ENCODE measurements around the gene OBP2B. TPM values are rescaled to one million over a fixed set of nuclear protein-coding genes. Genes with fewer than 3 reads are reported as not detected.

OBP2B gene
- total and polyA plus RNA-seq, 2 experiments from 2014 or later, result not detected

DNA sequence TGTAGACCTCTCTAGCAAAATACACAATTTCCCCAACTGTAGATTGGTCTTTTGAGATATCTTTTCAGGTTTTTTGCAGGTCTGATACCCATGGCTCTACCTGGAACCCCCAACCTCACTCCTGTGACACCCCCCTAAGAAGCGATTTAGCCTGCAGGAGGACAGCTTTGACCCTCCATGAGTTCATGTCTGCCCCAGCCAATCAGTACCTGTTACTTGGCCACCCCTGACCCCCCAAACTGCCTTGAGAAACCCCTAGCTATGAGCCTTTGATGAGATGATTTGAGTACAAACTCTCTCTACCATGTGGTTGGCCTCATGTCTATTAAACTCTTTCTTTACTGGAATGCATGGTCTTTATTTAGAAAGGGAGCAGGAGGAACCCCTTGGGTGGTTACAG lies 40.3 kb upstream of the OBP2B start:
- DNase-seq (ENCODE audit: low spot score) (no peak), ATAC-seq (no peak)
- H3K9me2 ChIP-seq (ENCODE audit: insufficient read depth), result no peaks in the 10 kb centered on the region
- no peak overlapping the region for H3K4me2 ChIP-seq
- Mint-ChIP-seq H3K27me3 (ENCODE audit: insufficient read depth, low read depth, poor library complexity) (peaks cover 10% of the 10 kb centered on the region), H3K27ac (no peak overlapping the region), H3K4me1 (peaks cover 9% of the 10 kb centered on the region), H3K4me3 (no peak overlapping the region), H3K36me3 (ENCODE audit: low read depth) (no peaks in the 10 kb centered on the region), H3K9me3 (no peaks in the 10 kb centered on the region)
- H3K79me2 ChIP-seq (replicated peaks; ENCODE audit: insufficient read depth), result no peaks in the 10 kb centered on the region
- no peak overlapping the region for H3K4me3 ChIP-seq
- TF ChIP-seq, protein P1, sequence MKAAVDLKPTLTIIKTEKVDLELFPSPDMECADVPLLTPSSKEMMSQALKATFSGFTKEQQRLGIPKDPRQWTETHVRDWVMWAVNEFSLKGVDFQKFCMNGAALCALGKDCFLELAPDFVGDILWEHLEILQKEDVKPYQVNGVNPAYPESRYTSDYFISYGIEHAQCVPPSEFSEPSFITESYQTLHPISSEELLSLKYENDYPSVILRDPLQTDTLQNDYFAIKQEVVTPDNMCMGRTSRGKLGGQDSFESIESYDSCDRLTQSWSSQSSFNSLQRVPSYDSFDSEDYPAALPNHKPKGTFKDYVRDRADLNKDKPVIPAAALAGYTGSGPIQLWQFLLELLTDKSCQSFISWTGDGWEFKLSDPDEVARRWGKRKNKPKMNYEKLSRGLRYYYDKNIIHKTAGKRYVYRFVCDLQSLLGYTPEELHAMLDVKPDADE (IDR thresholded peaks at IDR 0.05), result no peak
- TF ChIP-seq, protein P2, sequence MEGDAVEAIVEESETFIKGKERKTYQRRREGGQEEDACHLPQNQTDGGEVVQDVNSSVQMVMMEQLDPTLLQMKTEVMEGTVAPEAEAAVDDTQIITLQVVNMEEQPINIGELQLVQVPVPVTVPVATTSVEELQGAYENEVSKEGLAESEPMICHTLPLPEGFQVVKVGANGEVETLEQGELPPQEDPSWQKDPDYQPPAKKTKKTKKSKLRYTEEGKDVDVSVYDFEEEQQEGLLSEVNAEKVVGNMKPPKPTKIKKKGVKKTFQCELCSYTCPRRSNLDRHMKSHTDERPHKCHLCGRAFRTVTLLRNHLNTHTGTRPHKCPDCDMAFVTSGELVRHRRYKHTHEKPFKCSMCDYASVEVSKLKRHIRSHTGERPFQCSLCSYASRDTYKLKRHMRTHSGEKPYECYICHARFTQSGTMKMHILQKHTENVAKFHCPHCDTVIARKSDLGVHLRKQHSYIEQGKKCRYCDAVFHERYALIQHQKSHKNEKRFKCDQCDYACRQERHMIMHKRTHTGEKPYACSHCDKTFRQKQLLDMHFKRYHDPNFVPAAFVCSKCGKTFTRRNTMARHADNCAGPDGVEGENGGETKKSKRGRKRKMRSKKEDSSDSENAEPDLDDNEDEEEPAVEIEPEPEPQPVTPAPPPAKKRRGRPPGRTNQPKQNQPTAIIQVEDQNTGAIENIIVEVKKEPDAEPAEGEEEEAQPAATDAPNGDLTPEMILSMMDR (conservative IDR thresholded peaks at IDR 0.05; ENCODE audit: low read depth in 2 of 2), result no peak
- TF ChIP-seq, protein P3, sequence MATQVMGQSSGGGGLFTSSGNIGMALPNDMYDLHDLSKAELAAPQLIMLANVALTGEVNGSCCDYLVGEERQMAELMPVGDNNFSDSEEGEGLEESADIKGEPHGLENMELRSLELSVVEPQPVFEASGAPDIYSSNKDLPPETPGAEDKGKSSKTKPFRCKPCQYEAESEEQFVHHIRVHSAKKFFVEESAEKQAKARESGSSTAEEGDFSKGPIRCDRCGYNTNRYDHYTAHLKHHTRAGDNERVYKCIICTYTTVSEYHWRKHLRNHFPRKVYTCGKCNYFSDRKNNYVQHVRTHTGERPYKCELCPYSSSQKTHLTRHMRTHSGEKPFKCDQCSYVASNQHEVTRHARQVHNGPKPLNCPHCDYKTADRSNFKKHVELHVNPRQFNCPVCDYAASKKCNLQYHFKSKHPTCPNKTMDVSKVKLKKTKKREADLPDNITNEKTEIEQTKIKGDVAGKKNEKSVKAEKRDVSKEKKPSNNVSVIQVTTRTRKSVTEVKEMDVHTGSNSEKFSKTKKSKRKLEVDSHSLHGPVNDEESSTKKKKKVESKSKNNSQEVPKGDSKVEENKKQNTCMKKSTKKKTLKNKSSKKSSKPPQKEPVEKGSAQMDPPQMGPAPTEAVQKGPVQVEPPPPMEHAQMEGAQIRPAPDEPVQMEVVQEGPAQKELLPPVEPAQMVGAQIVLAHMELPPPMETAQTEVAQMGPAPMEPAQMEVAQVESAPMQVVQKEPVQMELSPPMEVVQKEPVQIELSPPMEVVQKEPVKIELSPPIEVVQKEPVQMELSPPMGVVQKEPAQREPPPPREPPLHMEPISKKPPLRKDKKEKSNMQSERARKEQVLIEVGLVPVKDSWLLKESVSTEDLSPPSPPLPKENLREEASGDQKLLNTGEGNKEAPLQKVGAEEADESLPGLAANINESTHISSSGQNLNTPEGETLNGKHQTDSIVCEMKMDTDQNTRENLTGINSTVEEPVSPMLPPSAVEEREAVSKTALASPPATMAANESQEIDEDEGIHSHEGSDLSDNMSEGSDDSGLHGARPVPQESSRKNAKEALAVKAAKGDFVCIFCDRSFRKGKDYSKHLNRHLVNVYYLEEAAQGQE (IDR thresholded peaks at IDR 0.05; ENCODE audit: unreplicated experiment), result no peak
- TF ChIP-seq JUNB (IDR thresholded peaks at IDR 0.05; ENCODE audit: unreplicated experiment) (no peak), CREB1 (CRISPR knock-in tag; IDR thresholded peaks at IDR 0.05; ENCODE audit: low read depth) (no peak), ZNF114 (CRISPR knock-in tag; IDR thresholded peaks at IDR 0.05) (no peak), NANOG (IDR thresholded peaks at IDR 0.05; ENCODE audit: borderline replicate concordance) (no peak), POLR2AphosphoS5 (IDR thresholded peaks at IDR 0.05; ENCODE audit: low read depth) (no peak), EZH2 (IDR thresholded peaks at IDR 0.05; ENCODE audit: low read depth, unreplicated experiment) (no peak), EZH2phosphoT487 (IDR thresholded peaks at IDR 0.05; ENCODE audit: unreplicated experiment) (no peak), ZNF331 (CRISPR knock-in tag; IDR thresholded peaks at IDR 0.05; ENCODE audit: low read depth) (no peak), STAT1 (IDR thresholded peaks at IDR 0.05; ENCODE audit: unreplicated experiment) (no peak)
- TF ChIP-seq, protein P4, sequence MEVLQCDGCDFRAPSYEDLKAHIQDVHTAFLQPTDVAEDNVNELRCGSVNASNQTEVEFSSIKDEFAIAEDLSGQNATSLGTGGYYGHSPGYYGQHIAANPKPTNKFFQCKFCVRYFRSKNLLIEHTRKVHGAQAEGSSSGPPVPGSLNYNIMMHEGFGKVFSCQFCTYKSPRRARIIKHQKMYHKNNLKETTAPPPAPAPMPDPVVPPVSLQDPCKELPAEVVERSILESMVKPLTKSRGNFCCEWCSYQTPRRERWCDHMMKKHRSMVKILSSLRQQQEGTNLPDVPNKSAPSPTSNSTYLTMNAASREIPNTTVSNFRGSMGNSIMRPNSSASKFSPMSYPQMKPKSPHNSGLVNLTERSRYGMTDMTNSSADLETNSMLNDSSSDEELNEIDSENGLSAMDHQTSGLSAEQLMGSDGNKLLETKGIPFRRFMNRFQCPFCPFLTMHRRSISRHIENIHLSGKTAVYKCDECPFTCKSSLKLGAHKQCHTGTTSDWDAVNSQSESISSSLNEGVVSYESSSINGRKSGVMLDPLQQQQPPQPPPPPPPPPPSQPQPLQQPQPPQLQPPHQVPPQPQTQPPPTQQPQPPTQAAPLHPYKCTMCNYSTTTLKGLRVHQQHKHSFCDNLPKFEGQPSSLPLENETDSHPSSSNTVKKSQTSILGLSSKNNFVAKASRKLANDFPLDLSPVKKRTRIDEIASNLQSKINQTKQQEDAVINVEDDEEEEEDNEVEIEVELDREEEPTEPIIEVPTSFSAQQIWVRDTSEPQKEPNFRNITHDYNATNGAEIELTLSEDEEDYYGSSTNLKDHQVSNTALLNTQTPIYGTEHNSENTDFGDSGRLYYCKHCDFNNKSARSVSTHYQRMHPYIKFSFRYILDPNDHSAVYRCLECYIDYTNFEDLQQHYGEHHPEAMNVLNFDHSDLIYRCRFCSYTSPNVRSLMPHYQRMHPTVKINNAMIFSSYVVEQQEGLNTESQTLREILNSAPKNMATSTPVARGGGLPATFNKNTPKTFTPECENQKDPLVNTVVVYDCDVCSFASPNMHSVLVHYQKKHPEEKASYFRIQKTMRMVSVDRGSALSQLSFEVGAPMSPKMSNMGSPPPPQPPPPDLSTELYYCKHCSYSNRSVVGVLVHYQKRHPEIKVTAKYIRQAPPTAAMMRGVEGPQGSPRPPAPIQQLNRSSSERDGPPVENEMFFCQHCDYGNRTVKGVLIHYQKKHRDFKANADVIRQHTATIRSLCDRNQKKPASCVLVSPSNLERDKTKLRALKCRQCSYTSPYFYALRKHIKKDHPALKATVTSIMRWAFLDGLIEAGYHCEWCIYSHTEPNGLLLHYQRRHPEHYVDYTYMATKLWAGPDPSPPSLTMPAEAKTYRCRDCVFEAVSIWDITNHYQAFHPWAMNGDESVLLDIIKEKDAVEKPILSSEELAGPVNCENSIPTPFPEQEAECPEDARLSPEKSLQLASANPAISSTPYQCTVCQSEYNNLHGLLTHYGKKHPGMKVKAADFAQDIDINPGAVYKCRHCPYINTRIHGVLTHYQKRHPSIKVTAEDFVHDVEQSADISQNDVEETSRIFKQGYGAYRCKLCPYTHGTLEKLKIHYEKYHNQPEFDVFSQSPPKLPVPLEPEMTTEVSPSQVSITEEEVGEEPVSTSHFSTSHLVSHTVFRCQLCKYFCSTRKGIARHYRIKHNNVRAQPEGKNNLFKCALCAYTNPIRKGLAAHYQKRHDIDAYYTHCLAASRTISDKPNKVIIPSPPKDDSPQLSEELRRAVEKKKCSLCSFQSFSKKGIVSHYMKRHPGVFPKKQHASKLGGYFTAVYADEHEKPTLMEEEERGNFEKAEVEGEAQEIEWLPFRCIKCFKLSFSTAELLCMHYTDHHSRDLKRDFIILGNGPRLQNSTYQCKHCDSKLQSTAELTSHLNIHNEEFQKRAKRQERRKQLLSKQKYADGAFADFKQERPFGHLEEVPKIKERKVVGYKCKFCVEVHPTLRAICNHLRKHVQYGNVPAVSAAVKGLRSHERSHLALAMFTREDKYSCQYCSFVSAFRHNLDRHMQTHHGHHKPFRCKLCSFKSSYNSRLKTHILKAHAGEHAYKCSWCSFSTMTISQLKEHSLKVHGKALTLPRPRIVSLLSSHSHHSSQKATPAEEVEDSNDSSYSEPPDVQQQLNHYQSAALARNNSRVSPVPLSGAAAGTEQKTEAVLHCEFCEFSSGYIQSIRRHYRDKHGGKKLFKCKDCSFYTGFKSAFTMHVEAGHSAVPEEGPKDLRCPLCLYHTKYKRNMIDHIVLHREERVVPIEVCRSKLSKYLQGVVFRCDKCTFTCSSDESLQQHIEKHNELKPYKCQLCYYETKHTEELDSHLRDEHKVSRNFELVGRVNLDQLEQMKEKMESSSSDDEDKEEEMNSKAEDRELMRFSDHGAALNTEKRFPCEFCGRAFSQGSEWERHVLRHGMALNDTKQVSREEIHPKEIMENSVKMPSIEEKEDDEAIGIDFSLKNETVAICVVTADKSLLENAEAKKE (CRISPR knock-in tag; IDR thresholded peaks at IDR 0.05), result no peak
- no peaks in the 10 kb centered on the region for H3F3A ChIP-seq (replicated peaks; ENCODE audit: low read depth)
- no peak overlapping the region for H2AFZ ChIP-seq
- H3K36me3 ChIP-seq (ENCODE audit: insufficient read depth), result no peaks in the 10 kb centered on the region
- no peak overlapping the region for H3K27ac ChIP-seq (ENCODE audit: low read depth)
- no peaks in the 10 kb centered on the region for H3K27me3 ChIP-seq (ENCODE audit: insufficient read depth)
- H4K20me1 ChIP-seq (replicated peaks; ENCODE audit: insufficient read depth), result no peaks in the 10 kb centered on the region
- no peaks in the 10 kb centered on the region; the same call in 1 of the 2 replicates for H3K4me1 ChIP-seq (ENCODE audit: insufficient read depth)

Measured in GM23338 (cell line).